Measurements from ENCODE around the gene PKP1. TPM values are rescaled to one million over a fixed set of nuclear protein-coding genes. Genes with fewer than 3 reads are reported as not detected.

PKP1 gene
- total RNA-seq, 1 donor from 2014 or later: not detected

DNA sequence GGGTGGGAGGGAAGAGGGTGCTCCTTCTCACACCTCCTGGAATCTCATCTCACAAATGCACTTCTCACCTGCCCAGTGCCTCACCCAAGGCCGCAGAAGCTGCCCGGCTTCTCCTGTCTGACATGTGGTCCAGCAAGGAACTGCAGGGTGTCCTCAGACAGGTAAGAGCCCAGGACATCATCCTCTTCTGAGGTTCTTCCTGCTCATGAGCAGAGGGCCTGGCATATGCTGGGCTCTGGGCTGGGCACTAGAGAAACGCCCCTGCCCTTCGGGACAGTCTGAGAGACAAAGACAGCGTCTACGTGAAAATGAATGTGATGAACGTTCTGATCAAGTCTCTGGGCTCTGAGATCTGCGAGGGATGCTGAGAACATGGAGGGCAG is 42.4 kb downstream of the PKP1 start:
- Mint-ChIP-seq H3K4me1 (ENCODE audit: low read depth) (no peaks in the 10 kb centered on the region), H3K36me3 (ENCODE audit: insufficient read depth) (no peaks in the 10 kb centered on the region), H3K9me3 (ENCODE audit: low read depth) (no peaks in the 10 kb centered on the region), H3K4me3 (ENCODE audit: low read depth) (no peak overlapping the region), H3K27ac (no peak overlapping the region), H3K27me3 (peaks cover 32% of the 10 kb centered on the region)
- DNase-seq (ENCODE audit: low spot score, unreplicated experiment): no peak
- TF ChIP-seq, protein P1, sequence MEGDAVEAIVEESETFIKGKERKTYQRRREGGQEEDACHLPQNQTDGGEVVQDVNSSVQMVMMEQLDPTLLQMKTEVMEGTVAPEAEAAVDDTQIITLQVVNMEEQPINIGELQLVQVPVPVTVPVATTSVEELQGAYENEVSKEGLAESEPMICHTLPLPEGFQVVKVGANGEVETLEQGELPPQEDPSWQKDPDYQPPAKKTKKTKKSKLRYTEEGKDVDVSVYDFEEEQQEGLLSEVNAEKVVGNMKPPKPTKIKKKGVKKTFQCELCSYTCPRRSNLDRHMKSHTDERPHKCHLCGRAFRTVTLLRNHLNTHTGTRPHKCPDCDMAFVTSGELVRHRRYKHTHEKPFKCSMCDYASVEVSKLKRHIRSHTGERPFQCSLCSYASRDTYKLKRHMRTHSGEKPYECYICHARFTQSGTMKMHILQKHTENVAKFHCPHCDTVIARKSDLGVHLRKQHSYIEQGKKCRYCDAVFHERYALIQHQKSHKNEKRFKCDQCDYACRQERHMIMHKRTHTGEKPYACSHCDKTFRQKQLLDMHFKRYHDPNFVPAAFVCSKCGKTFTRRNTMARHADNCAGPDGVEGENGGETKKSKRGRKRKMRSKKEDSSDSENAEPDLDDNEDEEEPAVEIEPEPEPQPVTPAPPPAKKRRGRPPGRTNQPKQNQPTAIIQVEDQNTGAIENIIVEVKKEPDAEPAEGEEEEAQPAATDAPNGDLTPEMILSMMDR (IDR thresholded peaks at IDR 0.05; ENCODE audit: unreplicated experiment): no peak

DNA sequence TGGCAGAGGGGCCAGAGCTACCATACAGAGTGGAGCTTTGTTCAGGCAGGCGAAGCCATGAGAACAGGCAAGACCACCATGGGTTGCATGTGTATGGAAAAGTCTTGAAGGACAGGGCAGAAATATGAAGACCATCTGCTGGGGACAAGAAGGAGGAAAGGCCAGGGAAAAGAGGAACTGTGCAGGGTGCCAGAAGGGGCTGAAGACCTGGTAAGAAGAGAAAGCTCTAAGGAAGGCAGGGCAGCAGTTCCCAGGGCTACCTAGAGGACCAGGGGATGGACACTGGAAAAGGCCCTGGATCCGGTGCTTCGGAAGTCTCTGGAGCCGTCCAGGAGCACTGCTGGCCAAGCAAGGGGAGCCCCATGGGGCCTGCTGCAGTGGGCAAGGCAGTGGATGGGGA is 43.4 kb downstream of the PKP1 start:
- TF ChIP-seq, protein P1 (IDR thresholded peaks at IDR 0.05; ENCODE audit: unreplicated experiment): no peak
- Mint-ChIP-seq H3K36me3 (ENCODE audit: insufficient read depth) (no peaks in the 10 kb centered on the region), H3K27ac (no peak overlapping the region), H3K27me3 (peaks cover 33% of the 10 kb centered on the region), H3K4me1 (ENCODE audit: low read depth) (no peaks in the 10 kb centered on the region), H3K4me3 (ENCODE audit: low read depth) (no peak overlapping the region), H3K9me3 (ENCODE audit: low read depth) (no peaks in the 10 kb centered on the region)
- DNase-seq (ENCODE audit: low spot score, unreplicated experiment): no peak

DNA sequence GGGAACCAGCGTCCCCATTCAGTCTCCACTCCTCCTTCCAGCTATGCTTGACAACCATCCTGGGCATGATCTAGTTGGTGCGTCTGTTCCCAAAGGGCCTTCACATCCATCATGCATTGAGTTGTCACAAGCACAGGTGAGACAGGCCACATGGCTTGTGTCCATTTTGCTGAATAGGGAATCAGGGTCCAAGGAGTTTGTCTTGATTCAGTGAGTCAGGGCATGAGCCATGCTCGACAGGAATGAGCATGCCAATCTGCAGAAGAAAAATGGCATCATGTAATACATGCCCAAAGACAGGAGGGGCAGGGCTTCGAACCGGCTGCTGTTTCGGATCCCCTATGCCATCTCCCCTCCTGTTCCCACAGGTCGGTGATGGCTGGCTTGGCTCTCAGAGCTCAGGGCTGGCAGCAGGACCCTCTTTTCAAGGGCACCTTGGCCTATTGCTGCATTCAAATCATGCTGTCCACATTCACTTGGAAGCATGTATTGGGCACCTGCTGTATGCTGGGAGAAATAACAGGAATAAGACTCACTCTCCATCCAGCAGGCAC is 44.5 kb downstream of the PKP1 start:
- Mint-ChIP-seq H3K4me1 (ENCODE audit: low read depth) (no peaks in the 10 kb centered on the region), H3K27ac (no peak overlapping the region), H3K4me3 (ENCODE audit: low read depth) (no peak overlapping the region), H3K9me3 (ENCODE audit: low read depth) (no peaks in the 10 kb centered on the region), H3K27me3 (peaks cover 33% of the 10 kb centered on the region), H3K36me3 (ENCODE audit: insufficient read depth) (no peaks in the 10 kb centered on the region)
- TF ChIP-seq, protein P1 (IDR thresholded peaks at IDR 0.05; ENCODE audit: unreplicated experiment): no peak
- DNase-seq (ENCODE audit: low spot score, unreplicated experiment): no peak

DNA sequence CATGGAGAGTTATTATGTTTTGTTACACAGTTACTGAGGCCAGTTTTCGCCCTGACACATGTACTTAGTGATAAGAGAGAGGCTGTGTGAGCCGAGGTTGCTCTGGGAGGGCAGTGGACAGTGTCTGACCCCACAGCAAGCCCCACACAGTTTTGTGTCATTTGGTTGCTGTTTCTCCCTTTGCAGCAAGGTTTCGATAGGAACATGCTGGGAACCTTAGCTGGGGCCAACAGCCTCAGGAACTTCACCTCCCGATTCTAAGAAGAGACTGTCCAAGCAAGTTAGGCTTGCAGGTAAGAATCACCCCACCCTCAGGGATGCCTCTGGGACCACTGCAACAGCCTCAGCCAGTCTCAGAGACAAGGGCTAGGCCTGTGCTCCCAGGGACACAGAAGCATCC is 45.3 kb downstream of the PKP1 start:
- Mint-ChIP-seq H3K4me3 (ENCODE audit: low read depth) (no peak overlapping the region), H3K4me1 (ENCODE audit: low read depth) (no peaks in the 10 kb centered on the region), H3K27ac (no peak overlapping the region), H3K27me3 (peaks cover 33% of the 10 kb centered on the region), H3K9me3 (ENCODE audit: low read depth) (no peaks in the 10 kb centered on the region), H3K36me3 (ENCODE audit: insufficient read depth) (no peaks in the 10 kb centered on the region)
- DNase-seq (ENCODE audit: low spot score, unreplicated experiment): no peak
- TF ChIP-seq, protein P1 (IDR thresholded peaks at IDR 0.05; ENCODE audit: unreplicated experiment): no peak

DNA sequence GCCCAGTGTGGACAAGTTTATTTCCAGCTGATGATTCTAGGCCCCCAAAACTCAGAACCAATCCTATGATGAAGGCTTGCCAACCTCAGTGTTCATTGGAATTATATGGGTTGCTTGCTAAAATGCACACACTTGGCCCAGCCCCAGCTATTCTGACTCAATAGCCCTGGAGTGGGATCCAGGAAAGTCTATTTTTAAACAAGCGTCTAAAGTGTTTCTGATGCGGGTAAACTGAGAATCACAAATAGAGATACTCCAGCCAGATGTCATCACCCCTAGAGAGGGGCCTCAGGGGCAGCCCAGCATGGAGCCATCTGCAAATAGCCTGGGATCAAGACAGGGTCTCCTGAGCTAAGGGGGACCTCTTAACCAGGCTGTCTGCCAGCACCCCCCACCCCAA is 46.0 kb downstream of the PKP1 start:
- Mint-ChIP-seq H3K4me1 (ENCODE audit: low read depth) (no peaks in the 10 kb centered on the region), H3K9me3 (ENCODE audit: low read depth) (no peaks in the 10 kb centered on the region), H3K4me3 (ENCODE audit: low read depth) (no peak overlapping the region), H3K27ac (no peak overlapping the region), H3K27me3 (peaks cover 30% of the 10 kb centered on the region), H3K36me3 (ENCODE audit: insufficient read depth) (no peaks in the 10 kb centered on the region)
- TF ChIP-seq, protein P1 (IDR thresholded peaks at IDR 0.05; ENCODE audit: unreplicated experiment): no peak
- no peak for DNase-seq (ENCODE audit: low spot score, unreplicated experiment)

Data from progenitor cell of endocrine pancreas (in vitro differentiated cells).